M059J (cell line): ENCODE results near the gene KLHL5. TPM values are rescaled to one million over a fixed set of nuclear protein-coding genes. Genes with fewer than 3 reads are reported as not detected.

Experiments
- DNase-seq: peaks from one replicate; pipeline ENCODE4 v3.0.0-alpha.2; 2012; ENCODE audit warnings: low read depth
- total RNA-seq: library from RNA; depleted of rRNA; stranded (reverse); fragments of >200 nt; shearing (Covaris generic); gene quantifications from 2 replicates; pipeline ENCODE4 v1.2.3, GENCODE V29; 2014

KLHL5 gene
- total RNA-seq, 1 experiment from 2014 or later = 38.1 TPM

DNA sequence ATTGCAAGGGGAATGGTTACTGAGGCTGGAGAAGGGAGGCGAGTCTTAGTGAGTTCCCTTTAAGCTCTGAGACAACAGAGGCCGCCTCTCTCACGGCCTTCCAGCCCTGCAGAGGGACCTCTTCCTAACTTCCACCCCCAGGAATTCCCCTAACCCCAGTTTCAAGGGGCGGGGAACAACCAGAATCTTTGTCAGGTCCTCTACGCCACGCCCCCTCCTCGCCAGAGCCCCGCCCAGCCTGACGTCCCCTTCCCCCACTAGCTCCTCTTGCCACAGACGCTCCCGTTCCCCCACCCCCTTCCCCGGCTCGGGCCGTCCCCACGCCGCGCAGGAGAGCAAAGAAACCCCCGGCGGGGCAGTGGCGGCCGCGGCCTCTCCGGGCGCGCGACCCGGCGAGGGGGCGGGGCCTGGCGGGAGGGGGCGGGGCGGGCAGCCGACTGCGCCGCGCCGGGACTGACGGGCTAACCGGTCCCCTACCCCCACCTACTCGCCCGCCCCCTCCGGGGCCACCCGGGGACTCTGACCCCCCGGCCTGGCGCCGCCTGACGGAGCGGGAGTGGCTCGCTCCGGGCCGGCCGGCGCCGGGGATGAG lies 17.6 kb upstream of the KLHL5 start:
- peak; percentile 87 for DNase-seq

DNA sequence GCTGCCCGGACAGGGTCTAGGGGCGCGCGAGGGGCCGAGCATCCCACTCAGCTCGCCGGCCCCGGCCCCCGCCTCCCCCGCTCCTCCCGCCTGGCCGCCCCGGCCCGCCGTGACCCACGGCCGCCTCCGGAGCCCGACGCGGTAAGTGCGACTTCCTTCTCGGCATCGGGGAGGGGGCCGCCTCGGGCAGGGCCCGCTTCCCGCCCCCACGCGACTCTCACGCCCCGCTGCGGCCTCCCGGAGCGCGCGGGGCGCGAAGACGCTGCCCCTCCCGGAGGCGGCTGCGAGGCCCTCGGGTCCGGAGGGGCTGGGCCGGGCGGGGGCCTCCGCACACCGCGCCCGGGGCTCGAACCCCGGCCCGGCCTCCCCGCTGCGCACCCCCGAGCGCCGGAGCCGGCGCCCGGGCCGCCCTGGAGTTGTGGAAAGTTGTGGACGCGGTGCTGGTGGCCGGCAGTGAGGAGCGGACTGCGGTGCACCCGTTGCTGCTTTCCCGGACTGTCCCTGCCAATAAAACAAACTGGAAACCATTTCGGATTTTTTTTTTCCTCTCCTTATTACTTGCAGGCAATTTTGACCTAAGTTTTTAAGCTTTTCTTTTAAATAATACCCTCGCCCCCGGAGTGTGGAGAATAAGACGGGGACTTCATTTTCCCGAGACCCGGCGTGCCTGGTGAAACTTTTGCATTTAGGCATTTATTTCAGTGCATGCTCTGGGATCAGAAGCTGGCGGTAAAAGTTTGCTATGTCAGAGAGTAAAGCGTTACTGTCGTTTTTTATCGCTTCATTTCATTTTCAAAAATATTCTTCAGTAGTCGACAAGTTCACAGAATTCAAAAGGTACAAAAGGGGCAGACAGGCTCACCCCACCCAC lies 16.8 kb upstream of the KLHL5 start:
- peak; percentile 46 for DNase-seq

DNA sequence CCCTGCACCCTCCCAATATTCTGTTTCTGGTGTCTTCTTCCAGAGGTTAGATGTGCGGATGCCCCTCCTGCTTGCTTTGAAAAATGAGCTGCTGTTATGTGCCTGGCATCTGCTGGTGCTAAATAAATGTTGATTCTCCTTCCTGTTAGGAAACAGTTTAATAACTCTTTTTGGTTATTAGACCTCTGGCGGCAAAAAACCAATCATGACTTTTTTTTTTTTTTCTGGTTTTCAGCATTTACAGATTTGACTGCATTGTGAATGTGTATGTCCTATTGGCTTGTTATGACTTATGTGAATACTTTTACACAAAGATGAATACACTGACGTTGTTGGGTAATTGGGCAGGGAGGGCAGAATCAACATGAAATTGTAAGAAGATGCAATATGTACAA lies 16.2 kb upstream of the KLHL5 start:
- no peak for DNase-seq

DNA sequence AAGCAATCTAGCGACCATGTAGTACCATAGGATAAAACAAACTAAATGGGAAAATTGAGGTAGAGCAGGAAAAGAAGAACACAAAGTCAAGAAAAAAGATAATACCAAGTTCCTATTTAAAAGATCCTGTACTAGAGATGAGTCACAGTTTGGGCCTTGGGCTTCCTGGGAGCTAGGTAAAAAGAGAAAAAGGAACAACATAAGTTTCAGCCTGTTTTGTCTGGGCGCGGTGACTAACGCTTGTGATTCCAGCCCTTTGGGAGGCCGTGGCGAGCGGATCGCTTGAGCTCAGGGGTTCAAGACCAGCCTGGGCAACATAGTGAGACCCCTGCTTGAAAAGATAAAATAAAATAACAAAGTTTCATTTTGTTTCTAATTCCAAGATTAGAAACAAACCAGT lies 15.8 kb upstream of the KLHL5 start:
- peak; percentile 44 for DNase-seq

- no peak for DNase-seq
Observed at GRCh38 chr4:39047681-39048080, 14.4 kb upstream of the KLHL5 start.

DNA sequence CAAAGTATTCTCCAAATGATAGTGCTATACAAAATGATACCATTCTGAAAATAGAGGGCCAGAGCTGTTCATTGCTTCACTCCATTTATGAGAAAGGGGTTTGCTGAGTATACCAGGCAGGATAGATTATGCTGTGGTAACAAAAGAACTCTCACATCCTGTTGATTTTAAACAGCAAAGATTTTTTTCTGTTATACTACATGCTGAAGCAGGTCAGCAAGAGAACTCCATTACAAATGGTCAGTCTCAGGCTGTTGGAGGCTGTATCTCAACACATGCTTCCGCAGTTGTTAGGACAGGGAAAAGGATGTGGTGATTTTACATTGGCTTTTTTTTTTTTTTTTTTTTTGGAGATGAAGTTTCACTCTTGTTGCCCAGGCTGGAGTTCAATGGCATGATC lies 13.7 kb upstream of the KLHL5 start:
- DNase-seq = no peak

GRCh38 chr4:39050590-39050989 lies 11.4 kb upstream of the KLHL5 start:
- no peak for DNase-seq

- DNase-seq = no peak
Observed at GRCh38 chr4:39051492-39051891, 10.5 kb upstream of the KLHL5 start.

DNA sequence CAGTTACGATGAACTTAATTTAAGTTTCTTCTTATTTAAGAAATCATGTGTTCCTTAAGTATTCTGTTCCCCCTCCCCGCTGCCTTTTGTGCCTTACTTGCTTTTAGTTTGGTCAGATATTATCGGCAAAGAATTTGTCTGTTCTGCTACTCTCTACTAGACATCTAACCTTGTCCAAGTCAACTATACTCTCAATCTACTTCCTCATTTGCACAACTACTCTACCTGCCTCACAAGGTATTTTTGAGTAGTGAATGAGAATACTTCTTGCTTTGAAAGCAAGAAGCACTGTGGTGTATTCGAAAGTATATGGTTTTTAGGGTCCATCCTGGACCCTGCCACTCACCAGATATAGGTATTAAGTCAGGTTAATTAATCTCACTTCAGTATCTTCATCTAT lies 8.0 kb upstream of the KLHL5 start:
- no peak for DNase-seq

- DNase-seq = no peak
Observed at GRCh38 chr4:39054497-39054896, 7.5 kb upstream of the KLHL5 start.

DNA sequence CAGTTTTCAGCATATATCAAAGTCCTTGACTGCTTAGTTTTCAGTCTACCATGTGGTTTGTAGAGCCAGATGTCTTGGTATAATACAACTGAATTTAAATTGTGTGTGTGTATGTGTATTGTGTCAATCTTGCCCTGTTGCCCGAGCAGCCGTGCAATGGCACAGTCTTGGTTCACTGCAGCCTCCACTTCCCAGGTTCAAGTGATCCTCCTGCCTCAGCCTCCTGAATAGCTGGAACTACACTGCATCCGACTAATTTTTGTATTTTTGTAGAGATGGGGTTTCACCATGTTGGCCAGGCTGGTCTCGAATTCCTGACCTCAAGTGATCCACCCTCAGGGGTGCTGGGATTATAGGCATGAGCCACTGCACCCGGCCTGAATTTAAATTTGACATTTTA lies 6.0 kb upstream of the KLHL5 start:
- DNase-seq = no peak

- DNase-seq = no peak
Observed at GRCh38 chr4:39061457-39061856, 575 bp upstream of the KLHL5 start.

GRCh38 chr4:39062770-39063097 lies 702 bp downstream of the KLHL5 start:
- no peak for DNase-seq

- DNase-seq = no peak
Observed at GRCh38 chr4:39063430-39063829, 1.4 kb downstream of the KLHL5 start.

GRCh38 chr4:39066371-39066770 lies 4.3 kb downstream of the KLHL5 start:
- DNase-seq = no peak

- DNase-seq = no peak
Observed at GRCh38 chr4:39067031-39067430, 5.0 kb downstream of the KLHL5 start.

DNA sequence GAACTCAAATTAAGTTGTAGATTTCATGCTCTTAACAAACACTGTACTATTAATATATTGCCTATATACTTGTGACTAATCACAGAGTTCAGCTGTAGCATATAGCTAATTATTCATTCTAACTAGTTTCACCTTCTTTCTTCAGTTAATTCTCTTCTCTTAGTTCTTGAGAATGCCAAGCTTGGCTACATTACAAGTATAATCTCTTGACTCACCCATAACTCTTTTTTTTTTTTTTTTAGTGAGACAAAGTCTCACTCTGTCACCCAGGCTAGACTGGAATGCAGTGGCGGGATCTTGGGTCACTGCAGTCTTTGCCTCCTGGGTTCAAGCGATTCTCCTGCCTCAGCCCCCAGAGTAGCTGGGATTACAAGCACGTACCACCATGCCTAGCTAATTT lies 5.4 kb downstream of the KLHL5 start:
- peak; percentile 32 for DNase-seq

GRCh38 chr4:39068907-39069306 lies 6.9 kb downstream of the KLHL5 start:
- no peak for DNase-seq

DNA sequence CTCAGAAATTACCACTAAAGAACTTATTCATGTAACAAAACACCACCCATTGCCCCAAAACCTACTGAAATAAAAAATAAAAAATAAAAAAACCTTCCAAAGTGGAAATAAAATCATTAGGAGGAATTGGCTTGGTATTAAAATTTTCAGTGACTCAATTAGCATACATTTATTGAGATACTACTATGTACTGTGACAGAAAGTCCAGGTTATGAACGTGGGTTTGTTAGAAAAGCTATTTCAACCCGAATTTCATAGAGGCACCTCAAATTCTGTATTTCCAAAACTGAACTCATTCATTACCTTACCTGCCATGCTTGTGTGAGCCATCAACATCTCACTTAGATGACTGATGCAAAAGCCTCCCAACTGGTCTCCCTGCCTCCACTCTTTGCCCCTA lies 16.8 kb downstream of the KLHL5 start:
- no peak for DNase-seq

GRCh38 chr4:39083164-39083563 lies 21.1 kb downstream of the KLHL5 start:
- peak; percentile 48 for DNase-seq

DNA sequence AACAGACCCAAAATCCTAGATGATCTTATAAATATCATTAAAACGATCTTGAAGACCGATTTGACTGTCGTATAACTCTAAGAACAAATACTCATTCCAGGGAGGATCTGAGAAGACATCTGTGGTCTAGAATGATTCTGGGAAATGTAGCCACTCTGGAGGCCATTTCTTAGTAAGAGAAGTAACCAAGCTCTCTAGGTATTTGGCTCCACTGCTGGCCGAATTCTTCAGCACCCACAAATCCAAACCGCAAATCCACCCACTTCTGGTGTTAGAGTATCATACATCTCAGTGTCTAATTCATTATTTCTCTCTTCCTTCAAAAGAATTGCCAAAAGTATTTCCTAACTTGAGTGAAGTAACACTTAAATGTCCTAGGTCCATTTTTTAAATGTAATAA lies 23.9 kb downstream of the KLHL5 start:
- DNase-seq = peak; percentile 86

DNA sequence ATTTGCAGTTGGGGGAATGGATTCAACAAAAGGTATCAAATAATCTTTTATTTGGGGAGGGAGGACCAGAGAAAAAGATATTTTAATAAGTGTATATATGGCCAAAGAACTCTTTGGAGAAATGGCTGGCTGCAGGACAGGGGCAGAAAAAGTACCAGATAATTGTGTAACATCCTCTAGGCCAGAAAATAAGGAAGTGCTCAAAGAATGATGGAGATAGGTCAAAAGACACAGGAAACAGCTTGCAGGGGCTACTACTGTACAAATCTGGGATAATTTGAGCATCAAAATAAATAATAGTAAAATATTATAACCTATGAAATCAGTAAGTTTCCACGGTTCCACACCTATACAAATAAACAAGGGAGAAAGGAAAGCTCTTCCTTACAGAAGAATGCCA lies 34.8 kb downstream of the KLHL5 start:
- DNase-seq = no peak

GRCh38 chr4:39097290-39097689 lies 35.3 kb downstream of the KLHL5 start:
- DNase-seq = no peak

DNA sequence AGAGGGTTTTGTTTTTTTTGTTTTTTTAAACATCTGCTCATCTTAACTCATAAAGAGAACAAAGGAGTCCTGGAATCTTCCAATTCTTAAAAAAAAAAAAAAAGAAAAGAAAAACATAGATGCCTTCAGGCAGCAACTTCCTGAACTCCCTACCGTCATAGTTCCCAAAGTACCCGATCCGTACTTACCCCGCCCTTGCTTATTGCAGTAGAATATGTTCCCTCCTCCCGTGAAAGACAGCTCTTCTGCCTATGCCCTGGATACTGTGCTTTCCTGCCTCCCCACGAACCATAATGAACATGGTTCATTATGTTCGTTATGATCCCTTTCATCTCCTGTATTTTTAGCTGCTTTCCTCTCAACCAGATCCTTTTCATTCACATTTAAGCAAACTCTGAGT lies 40.3 kb downstream of the KLHL5 start:
- DNase-seq = no peak
